OCI-LY7 (cell line): ENCODE data around the gene ABCB11. TPM values are rescaled to one million over a fixed set of nuclear protein-coding genes. Genes with fewer than 3 reads are reported as not detected.

Experiments
- BruUV-seq: library from RNA; stranded (reverse); fragments of 400-500 nt; replicated peaks from 2 replicates; lab custom pipeline; 2021; lab: Mats Ljungman, UMichigan
- CTCF ChIA-PET: fragments of 300-600 bp; sonication (Branson Sonifier 250); formaldehyde crosslinking; loops from one replicate; lab custom pipeline; 2022; ENCODE audit warnings: antibody characterized with exemption; ENCODE audit not compliant: unreplicated experiment; lab: Charles Lee
- POLR2A ChIA-PET: fragments of 300-600 bp; sonication (Branson Sonifier 250); formaldehyde crosslinking; loops from one replicate; lab custom pipeline; 2022; ENCODE audit warnings: antibody characterized with exemption; lab: Charles Lee
- DNase-seq: peaks from one replicate; pipeline ENCODE4 v3.0.0-alpha.2; 2015; ENCODE audit warnings: low spot score
- H2AFZ ChIP-seq: fragments of 200-600 bp; sonication (generic), shearing (Covaris generic); 2 replicates; pipeline ENCODE4 v1.6.1; 2014; ENCODE audit warnings: mild to moderate bottlenecking, antibody characterized with exemption, low read length, moderate library complexity
- H3K27ac ChIP-seq: fragments of 200-600 bp; sonication (generic); 2 replicates; pipeline ENCODE4 v1.5.1; 2014; ENCODE audit warnings: mixed run types, low read depth, mild to moderate bottlenecking, moderate library complexity, low read length, inconsistent platforms; ENCODE audit not compliant: poor library complexity, severe bottlenecking
- H3K36me3 ChIP-seq: fragments of 200-600 bp; sonication (generic); 2 replicates; pipeline ENCODE4 v1.6.1; 2014; ENCODE audit warnings: mild to moderate bottlenecking, antibody characterized with exemption, low read length, moderate library complexity, mixed read lengths; ENCODE audit not compliant: insufficient read depth
- H3K4me1 ChIP-seq: fragments of 200-600 bp; sonication (generic); 2 replicates; pipeline ENCODE4 v1.5.1; 2014; ENCODE audit warnings: mild to moderate bottlenecking, low read length; ENCODE audit not compliant: insufficient read depth, poor library complexity, severe bottlenecking
- H3K4me2 ChIP-seq: fragments of 200-600 bp; sonication (generic); 2 replicates; pipeline ENCODE4 v1.6.1; 2014; ENCODE audit warnings: mild to moderate bottlenecking, low read length
- H3K4me3 ChIP-seq: fragments of 200-600 bp; sonication (generic); 2 replicates; pipeline ENCODE4 v1.5.1; 2014; ENCODE audit warnings: mild to moderate bottlenecking, low read depth, low read length; ENCODE audit not compliant: poor library complexity, severe bottlenecking
- H3K79me2 ChIP-seq: fragments of 200-600 bp; sonication (generic); 2 replicates; pipeline ENCODE4 v1.6.1; 2016; ENCODE audit warnings: low read depth, mild to moderate bottlenecking, low read length, moderate library complexity, mixed read lengths; ENCODE audit not compliant: insufficient read depth
- H3K9me2 ChIP-seq: fragments of 200-600 bp; sonication (generic); 2 replicates; pipeline ENCODE4 v1.6.1; 2016; ENCODE audit warnings: mild to moderate bottlenecking, low read length, mixed read lengths; ENCODE audit not compliant: insufficient read depth
- H3K9me3 ChIP-seq: fragments of 200-600 bp; sonication (generic); 2 replicates; pipeline ENCODE4 v1.6.1; 2014; ENCODE audit warnings: mild to moderate bottlenecking, mixed run types, low read length, mixed read lengths
- H4K20me1 ChIP-seq: fragments of 200-600 bp; sonication (generic); 2 replicates; pipeline ENCODE4 v1.6.1; 2014; ENCODE audit warnings: mild to moderate bottlenecking, antibody characterized with exemption, low read length, moderate library complexity, mixed read lengths; ENCODE audit not compliant: insufficient read depth
- CTCF ChIP-seq: fragments of 200-600 bp; sonication (generic); conservative IDR thresholded peaks from 2 replicates; pipeline ENCODE4 v1.5.1; 2014; ENCODE audit warnings: mild to moderate bottlenecking, antibody characterized with exemption, low read length, moderate library complexity, mixed read lengths
- EZH2phosphoT487 ChIP-seq: fragments of 200-600 bp; sonication (generic); IDR thresholded peaks from 2 replicates; pipeline ENCODE4 v1.6.1; 2018; ENCODE audit warnings: low read depth, borderline replicate concordance, mild to moderate bottlenecking, mixed run types, antibody characterized with exemption, low read length, moderate library complexity, mixed read lengths
- intact Hi-C: fragments of 100-400 bp; cut with micrococcal nuclease; formaldehyde crosslinking; loops from one replicate; pipeline ENCODE4 v1.10.0; 2022; ENCODE audit not compliant: unreplicated experiment
- total RNA-seq, 2 experiments: library from RNA; depleted of rRNA in 1 of 2; stranded (reverse); fragments of >200 nt in 1 of 2; shearing (Covaris generic) in 1 of 2; gene quantifications; 2 replicates each; pipeline ENCODE4 v1.2.3, GENCODE V29; 2014 to 2022

ABCB11 gene
- total RNA-seq, 2 experiments from 2014 or later = 0.04 TPM; not detected in 1

DNA sequence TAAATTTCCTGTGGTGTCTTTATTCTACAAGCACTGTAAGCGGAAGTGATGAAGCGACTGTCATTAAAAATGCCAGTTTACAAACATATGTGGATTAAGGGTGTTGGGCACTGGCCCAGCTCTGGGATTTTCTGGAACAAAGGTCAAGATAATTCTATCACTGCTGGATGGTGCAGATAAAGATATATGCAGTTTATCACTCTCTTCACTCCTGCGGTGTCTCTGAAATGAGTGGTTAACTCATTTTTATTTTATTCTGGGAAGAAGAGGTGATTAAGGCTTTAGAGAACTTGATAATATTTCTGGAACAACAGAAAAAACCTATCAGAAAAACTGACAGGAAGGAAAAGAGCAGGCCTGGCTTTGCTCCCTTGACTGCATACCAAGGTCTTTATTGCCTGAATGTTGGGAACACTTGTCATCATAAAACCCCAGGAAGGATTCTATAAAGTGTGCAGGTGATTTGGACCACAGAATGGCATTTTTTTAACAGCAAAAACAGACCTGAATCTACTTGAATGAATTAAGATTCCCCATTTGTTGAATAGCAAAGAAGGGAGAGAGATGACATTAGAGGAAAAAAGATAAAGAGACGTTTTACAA lies 32.4 kb downstream of the ABCB11 start:
- Histone ChIP-seq H3K36me3 (no peaks in the 10 kb centered on the region), H3K79me2 (no peaks in the 10 kb centered on the region), H3K4me2 (no peak overlapping the region), H2AFZ (no peak overlapping the region), H4K20me1 (no peaks in the 10 kb centered on the region), H3K4me3 (no peak overlapping the region), H3K9me2 (no peaks in the 10 kb centered on the region), H3K27ac (no peak overlapping the region), H3K9me3 (no peaks in the 10 kb centered on the region), H3K4me1 (no peaks in the 10 kb centered on the region)
- no peak for TF ChIP-seq CTCF
- TF ChIP-seq EZH2phosphoT487 = no peak
- intact Hi-C loops = no loop called here
- BruUV-seq = no TSS peak
- DNase-seq = no peak
- POLR2A ChIA-PET = interaction anchor here (0.8 kb wide), 1 partner anchor 8 kb away, joined by 4 read pairs; no protein-coding TSS in a partner anchor
- CTCF ChIA-PET = no interaction called here

GRCh38 chr2:168997794-168998193 lies 33.3 kb downstream of the ABCB11 start:
- Histone ChIP-seq H3K4me2 (no peak overlapping the region), H3K4me1 (no peaks in the 10 kb centered on the region), H3K9me2 (no peaks in the 10 kb centered on the region), H2AFZ (no peak overlapping the region), H3K27ac (no peak overlapping the region), H4K20me1 (no peaks in the 10 kb centered on the region), H3K4me3 (no peak overlapping the region), H3K79me2 (no peaks in the 10 kb centered on the region), H3K9me3 (no peaks in the 10 kb centered on the region), H3K36me3 (no peaks in the 10 kb centered on the region)
- intact Hi-C loops = no loop called here
- DNase-seq = no peak
- BruUV-seq = no TSS peak
- POLR2A ChIA-PET = interaction anchor here (0.8 kb wide), 2 partner anchors 9 to 18 kb away, joined by 3 to 4 read pairs; no protein-coding TSS in a partner anchor
- CTCF ChIA-PET = no interaction called here
- TF ChIP-seq CTCF (no peak), EZH2phosphoT487 (no peak)

GRCh38 chr2:168997118-168997521 lies 34.0 kb downstream of the ABCB11 start:
- Histone ChIP-seq H3K4me1 (no peaks in the 10 kb centered on the region), H3K79me2 (no peaks in the 10 kb centered on the region), H2AFZ (no peak overlapping the region), H3K9me2 (no peaks in the 10 kb centered on the region), H3K9me3 (no peaks in the 10 kb centered on the region), H3K27ac (no peak overlapping the region), H3K4me3 (no peak overlapping the region), H3K4me2 (no peak overlapping the region), H3K36me3 (no peaks in the 10 kb centered on the region), H4K20me1 (no peaks in the 10 kb centered on the region)
- CTCF ChIA-PET = no interaction called here
- no TSS peak for BruUV-seq
- intact Hi-C loops = no loop called here
- DNase-seq = no peak
- POLR2A ChIA-PET = interaction anchor here (0.8 kb wide), 1 partner anchor 18 kb away, joined by 3 read pairs; no protein-coding TSS in a partner anchor
- TF ChIP-seq EZH2phosphoT487 = no peak
- no peak for TF ChIP-seq CTCF
